Measurements from ENCODE around the gene CDK5R2.

Gene CDK5R2

GRCh38 chr2:219001100-219001576, 41.7 kb downstream of the CDK5R2 start:
- no peak for TF ChIP-seq CTCF (IDR thresholded peaks at IDR 0.05)
- peak overlapping the region; percentile 57 for H3K4me3 ChIP-seq
- no peak for DNase-seq (ENCODE audit: low spot score)
- no peak overlapping the region for H3K27ac ChIP-seq

GRCh38 chr2:219001577-219002394, 42.3 kb downstream of the CDK5R2 start:
- Histone ChIP-seq H3K27ac (no peak overlapping the region), H3K4me3 (peak overlapping the region; percentile 57)
- no peak for DNase-seq (ENCODE audit: low spot score)
- TF ChIP-seq CTCF (IDR thresholded peaks at IDR 0.05): no peak

GRCh38 chr2:219002395-219003266, 43.2 kb downstream of the CDK5R2 start:
- Histone ChIP-seq H3K27ac (no peak overlapping the region), H3K4me3 (peak overlapping the region; percentile 57)
- no peak for DNase-seq (ENCODE audit: low spot score)
- TF ChIP-seq CTCF (IDR thresholded peaks at IDR 0.05): peak; percentile 4

- peak; percentile 12 for TF ChIP-seq CTCF (IDR thresholded peaks at IDR 0.05)
- DNase-seq (ENCODE audit: low spot score): no peak
- H3K4me3 ChIP-seq: peak overlapping the region; percentile 57
- H3K27ac ChIP-seq: no peak overlapping the region
These were observed 43.8 kb downstream of the CDK5R2 start for GRCh38 chr2:219003267-219003634.

- no peak for TF ChIP-seq CTCF (IDR thresholded peaks at IDR 0.05)
- no peak overlapping the region for H3K4me3 ChIP-seq
- H3K27ac ChIP-seq: no peak overlapping the region
- DNase-seq (ENCODE audit: low spot score): no peak
These were observed 44.5 kb downstream of the CDK5R2 start for GRCh38 chr2:219003979-219004378.

GRCh38 chr2:219009294-219009693, 49.8 kb downstream of the CDK5R2 start:
- DNase-seq (ENCODE audit: low spot score): no peak
- Histone ChIP-seq H3K27ac (no peak overlapping the region), H3K4me3 (no peak overlapping the region)
- TF ChIP-seq CTCF (IDR thresholded peaks at IDR 0.05): no peak

Data from coronary artery (tissue), 2 donors.